NCI-H345 (cell line): ENCODE data around the gene PLCD3.

Experiments used
- DNase-seq: peaks from one replicate; lab custom pipeline; 2025; lab: John Stamatoyannopoulos, UW

Gene PLCD3

DNA sequence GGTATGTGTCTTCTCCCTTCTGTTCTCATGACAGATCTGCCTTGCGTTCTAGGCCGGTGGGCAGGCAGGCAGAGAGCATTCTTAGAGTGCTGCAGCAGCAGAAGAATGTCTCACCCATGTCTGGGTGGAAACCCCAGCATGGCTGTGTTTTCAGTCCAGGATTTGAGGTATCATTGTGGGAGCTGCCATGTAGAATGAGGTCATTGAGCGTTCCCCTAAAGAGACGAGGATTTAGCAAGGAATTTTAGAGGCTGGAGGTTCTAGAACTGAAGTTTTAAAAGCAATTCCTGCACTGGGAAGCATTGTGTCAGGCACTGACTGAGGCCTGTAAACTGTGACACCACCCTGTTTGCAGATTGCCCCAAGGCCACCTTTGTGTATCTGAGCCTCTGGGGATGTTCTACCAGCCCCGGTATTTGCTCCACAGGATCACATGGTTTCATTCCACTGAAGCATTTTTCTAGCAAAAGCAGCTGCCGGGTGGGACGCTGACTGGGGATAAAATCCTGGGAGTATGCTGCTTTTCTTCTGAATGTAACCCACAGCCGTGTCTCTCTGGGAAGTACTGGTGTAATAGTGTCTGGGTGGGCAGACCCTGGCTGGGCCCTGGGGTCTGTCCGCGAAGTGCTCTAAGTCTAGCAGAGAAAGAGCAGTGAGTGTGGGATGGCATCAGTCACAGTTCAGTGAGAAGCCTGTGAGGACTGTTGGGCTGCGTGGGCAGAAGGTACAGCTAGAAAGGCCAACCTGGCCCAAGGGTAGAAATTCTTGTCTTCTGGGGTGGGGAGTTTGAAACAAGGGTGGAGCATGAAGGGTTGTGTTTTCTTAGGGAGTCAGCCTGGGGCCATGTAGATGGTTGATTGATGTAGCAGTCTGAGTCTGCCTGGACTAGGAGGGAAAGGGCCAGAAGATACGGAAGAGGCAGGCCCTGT lies 30.2 kb downstream of the PLCD3 start:
- DNase-seq = no peak

DNA sequence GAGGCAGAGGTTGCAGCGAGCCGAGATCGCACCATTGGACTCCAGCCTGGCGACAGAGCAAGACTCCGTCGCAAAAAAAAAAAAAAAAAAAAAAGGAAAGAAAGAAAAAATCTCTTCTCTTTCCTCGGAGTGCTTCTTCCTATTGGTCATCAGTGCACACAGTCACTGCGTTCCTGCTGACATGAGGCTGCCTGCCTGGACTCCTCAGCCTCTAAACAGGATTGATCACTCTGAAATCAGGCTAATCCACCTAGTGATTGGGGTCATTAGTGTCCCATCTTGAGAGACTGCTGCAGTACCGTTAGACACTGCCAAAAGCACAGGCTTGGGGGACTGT lies 30.8 kb downstream of the PLCD3 start:
- no peak for DNase-seq

DNA sequence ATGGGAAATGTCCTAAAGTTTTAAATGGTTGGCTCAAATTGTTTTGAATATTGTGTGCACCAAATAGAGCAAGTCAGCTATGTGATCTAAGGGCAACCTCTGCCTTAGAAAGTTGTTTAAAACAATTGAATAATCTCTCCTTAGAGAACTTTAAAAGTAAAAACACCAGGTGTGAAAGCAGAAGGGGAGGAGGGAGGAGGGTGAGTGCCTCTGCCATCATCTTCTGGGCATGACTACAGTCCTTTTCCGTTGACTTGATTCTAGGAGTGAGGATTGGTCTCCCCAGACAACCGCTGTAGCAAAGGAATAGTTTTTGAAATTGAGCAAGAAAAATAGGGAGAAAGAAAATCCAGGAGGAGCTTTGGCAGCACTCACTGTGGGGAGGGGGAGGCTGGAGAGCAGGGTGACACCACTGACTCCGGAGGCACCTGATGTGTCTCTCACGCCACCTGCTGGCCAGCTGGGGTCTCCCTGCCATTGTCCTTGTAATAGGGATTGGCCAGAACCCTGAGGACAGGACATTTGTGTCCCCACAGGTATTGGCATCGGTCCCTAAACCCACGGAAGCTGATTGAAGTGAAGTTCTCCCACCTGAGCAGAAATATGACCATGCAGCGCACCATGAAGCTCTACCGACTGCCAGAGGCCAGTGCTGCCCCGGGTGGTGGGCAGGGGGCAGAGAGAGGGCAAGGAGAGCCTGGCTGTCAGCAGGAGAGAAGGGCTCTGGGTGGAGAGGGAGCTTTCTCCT lies 33.3 kb downstream of the PLCD3 start:
- DNase-seq = peak; percentile 80

DNA sequence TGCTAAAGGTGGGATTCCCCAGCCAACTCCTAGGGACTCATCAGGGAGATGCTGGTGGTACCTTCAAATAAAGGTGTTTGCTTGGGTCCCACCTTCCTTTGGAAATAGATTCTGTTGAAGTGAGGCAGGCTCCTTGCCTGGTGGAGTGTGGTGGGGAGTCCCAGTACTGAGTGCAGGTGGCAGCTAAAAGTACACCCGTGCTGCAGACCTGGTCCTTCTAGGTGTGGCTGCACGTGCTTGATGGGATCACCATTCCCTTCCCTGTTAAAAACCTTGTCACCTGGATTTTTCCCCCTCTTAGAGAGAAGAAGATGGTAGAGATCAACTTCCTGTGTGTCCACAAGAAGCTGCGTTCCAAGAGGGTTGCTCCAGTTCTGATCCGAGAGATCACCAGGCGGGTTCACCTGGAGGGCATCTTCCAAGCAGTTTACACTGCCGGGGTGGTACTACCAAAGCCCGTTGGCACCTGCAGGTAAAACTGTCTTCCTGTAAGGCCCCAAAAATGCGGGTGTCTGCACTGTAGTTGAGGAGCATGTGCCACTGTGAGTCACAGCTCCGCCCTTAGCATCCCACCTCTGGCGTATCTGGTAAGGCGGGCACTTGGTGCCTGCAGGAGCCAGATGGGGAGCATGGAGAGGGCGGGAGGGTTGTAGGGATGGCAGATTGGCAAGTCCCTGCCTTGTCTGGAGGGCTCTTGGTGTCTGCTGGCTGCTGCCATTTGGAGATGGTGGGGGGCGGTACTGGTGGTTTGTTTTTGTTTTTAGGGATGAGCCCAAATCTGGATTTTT lies 34.0 kb downstream of the PLCD3 start:
- no peak for DNase-seq

DNA sequence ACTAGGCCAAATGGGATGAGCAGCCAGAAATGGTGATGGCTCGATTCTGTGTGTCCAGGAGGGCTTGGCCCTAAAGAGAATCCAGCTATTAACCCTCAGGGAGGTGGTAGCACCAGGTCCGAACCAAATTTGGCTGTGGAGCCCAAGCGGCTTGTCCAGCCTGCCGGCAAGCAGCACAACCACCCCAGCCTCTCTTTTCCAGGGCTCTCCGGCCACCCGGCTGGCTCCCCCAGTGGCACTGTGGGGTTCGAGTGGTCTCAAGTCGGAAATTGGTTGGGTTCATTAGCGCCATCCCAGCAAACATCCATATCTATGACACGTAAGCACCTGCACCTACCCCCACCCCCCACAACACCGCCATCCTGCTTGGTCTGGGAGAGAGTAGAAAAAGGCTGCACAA lies 35.4 kb downstream of the PLCD3 start:
- no peak for DNase-seq

DNA sequence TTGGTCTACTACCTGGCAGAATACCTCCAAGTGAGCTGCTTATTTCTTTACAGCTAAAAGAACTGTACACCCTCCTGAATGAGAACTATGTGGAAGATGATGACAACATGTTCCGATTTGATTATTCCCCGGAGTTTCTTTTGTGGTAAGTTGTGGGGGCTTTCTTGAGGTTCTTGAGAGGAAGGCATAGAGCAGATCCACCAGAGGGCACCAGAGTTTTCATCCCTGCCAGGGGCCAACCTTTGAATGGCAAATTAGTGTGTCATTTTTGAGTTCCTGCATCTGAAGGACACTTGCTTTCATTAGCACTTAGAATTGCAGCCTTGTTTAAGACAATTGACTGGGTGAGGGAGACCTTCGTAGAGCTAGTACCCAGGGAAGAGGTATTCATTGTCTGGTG lies 36.2 kb downstream of the PLCD3 start:
- DNase-seq = no peak

DNA sequence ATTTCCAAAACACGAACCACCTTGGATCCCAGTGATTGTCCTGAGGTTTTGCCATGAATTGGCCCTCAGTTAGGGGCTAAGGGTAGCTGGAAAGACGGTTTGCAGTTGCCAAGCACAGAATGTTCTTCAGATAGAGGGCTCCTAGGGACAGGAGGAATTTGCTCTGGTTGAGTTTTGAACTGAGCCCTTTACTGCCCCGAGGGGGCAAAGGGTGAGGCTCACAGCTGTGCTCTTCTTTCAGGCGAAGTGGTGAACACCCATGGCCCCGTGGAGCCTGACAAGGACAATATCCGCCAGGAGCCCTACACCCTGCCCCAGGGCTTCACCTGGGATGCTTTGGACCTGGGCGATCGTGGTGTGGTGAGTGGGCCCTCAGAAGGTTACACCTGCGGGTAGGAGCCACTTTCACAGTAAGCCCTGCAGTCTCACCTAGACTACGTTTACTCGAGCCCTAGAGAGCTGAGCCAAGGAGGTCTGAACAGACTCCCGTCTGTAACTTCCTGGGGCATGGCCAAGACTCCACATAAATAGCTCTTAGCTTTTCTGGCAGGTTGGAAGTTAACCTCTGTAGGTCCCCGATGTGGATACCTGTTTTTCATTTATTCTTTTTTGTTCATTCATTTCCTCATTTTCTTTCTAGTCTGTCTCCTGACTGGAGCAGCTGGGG lies 38.7 kb downstream of the PLCD3 start:
- DNase-seq = no peak

DNA sequence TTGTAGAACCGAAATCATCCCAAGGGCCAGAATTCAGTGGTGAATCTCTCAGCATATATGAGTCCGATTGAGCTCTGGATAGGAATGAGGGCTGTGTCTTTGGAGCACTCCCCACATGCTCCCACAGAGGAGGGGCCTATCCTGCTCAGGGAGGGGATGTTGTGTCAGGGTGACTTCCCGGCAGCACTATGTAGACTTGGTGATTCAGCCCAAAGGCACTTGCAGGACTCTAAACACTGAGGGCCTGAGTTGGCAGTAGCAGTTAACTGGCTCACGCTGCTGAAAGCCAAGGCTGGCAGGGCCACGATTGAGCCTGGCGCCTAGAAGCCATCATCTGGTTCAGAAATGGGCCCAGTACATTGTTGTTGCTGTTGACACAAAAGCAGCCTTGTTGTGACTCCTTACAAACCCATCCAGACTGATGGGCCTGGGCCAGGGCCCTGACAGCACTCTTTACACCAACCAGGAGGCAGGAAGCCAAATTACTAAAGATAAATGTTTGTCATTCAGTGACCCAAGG lies 39.3 kb downstream of the PLCD3 start:
- no peak for DNase-seq

DNA sequence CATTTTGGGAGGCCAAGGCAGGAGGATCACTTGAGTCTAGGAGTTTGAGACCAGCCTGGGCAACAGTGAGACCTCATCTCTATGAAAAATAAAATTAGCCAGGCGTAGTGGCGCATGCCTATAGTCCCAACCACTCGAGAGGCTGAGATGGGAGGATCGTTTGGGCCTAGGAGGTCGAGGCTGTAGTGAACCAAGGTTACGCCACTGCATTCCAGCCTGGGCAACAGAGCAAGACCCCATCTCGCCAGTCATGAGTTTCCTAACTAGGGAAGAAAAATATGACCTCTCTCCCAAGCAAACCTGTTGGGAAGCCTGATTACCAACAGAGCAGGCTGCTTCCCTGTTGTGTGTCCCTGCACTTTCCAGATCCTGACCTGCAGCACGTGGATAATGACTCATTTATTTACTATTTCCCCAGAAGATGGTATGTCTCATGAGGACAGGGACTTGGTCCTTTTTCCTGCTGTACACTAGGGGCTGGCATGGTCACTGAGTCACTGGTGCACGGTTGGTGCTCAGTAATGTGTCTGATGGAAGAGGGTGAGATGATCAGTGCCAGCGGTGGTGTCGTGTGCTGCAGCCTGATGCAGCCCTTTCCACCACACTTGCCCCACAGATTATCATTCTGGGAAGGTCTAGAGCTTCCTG lies 40.4 kb downstream of the PLCD3 start:
- DNase-seq = no peak

DNA sequence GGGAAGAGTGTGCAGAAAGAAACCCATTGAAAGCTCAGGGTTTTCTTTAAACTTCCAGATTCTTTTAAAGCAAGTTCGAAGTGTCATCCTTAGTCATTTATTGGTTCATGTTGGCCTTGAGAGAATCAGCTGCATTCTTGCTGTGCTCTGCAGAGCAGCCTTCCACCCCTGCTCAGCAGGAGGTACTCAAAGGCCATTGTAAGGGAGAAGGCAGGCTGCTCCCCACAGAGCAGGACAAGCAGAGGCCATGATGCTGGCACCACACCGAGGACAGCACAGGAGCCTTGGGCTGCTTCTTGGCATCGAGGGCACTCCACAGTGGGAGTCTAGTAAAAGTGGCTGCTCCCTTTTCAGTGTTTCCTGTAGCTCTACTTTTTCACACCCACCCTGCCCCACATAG lies 41.6 kb downstream of the PLCD3 start:
- DNase-seq = no peak

DNA sequence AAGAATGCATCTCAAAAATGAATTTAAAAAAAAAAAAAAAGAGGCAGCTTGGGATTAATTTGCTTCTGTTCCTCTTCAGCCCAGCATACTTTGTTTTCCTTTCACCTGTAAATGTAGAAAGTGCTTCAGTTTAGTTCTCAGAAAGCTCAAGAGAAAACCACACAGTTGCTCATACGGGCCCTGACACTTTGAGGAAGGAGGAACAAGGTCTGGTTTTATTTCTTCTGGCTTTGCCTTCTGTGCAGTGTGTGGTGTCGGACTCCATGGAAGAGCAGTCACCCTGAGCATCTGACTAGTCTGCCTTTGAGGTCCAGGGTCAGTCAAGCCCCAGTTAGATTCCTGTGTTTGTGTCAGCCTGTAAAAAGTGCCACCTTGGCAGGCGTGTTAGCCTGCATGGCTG lies 43.6 kb downstream of the PLCD3 start:
- no peak for DNase-seq

DNA sequence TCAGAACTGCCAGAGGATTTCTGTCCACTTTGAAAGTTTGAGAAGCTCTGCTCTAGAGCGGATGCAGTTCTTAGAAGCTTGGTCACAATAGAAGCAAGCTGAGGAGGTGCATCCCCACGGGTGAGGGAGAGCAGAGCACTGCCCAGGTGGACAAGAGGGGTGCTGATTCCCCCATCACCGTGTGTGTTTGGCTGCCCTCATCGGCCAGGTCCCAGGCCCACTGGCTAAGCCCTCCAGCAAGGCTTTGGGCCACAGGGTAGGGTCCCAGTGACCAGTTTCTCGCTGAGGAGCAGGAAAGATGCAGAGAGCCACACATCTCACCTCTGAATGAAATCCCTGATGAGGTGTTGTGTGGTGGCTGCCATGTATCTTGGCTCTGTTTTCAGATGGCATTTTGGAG lies 44.3 kb downstream of the PLCD3 start:
- DNase-seq = no peak

DNA sequence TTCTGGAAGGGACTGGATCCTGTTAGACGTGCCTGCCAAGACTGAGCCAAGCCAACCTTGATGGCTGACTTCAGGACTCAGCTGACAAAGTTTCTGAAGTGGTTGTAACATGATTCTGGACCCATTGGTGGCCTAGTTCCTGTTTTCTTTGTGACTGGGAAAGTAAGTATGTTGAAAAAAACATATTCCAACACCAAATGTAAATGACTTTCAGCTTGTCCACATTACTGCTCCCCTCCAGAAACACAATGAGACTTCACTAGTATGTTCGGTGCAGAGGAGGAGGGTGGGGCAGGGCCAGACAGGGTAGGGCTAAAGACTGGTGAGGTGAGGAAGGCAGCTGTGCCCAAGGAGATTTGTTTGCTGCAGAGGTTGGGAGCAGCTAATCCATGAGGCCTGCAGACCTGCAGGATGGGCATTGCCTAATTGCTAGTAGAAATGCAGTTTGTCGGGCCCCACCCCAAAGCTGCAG lies 44.8 kb downstream of the PLCD3 start:
- no peak for DNase-seq

DNA sequence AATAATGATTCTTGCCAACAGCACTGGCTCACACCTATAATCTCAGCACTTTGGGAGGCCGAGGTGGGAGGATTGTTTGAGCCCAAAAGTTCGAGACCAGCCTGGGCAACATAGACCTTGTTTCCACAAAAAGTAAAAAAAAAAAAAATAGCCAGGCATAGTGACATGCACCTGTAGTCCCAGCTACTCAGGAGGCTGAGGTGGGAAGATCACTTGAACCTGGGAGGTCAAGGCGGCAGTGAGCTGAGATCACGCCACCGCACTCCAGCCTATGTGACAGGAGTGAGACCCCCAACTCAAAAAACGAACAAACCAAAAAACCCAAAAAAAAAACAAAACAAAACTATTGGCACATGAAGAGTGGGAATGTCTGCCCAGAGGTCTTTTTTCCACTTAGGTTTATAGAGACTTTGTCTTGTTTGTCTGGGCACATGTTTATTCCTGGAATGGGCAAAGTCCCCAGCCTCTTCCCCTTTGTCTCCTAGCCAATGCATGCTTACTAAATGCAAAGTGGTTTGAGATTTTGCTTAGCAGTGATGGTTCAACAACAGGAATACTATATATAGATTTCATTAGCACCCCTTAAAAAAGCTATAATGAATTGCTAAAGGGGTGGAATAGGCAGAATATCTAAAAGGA lies 45.3 kb downstream of the PLCD3 start:
- DNase-seq = no peak

DNA sequence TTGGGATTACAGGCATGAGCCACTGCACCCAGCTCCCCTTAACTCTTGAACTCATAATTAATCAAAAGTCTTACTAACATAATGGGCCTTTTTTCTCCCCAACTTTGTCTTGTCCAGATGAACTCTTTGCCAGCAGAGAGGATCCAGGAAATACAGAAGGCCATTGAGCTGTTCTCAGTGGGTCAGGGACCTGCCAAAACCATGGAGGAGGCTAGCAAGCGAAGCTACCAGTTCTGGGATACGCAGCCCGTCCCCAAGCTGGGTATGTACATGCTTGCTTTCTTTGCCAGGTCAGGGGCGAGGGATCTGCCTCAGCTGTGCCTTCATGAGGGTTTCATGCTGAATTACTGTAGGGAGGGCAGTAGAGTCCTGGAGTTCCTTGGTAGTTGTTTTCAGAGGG lies 45.9 kb downstream of the PLCD3 start:
- DNase-seq = no peak

DNA sequence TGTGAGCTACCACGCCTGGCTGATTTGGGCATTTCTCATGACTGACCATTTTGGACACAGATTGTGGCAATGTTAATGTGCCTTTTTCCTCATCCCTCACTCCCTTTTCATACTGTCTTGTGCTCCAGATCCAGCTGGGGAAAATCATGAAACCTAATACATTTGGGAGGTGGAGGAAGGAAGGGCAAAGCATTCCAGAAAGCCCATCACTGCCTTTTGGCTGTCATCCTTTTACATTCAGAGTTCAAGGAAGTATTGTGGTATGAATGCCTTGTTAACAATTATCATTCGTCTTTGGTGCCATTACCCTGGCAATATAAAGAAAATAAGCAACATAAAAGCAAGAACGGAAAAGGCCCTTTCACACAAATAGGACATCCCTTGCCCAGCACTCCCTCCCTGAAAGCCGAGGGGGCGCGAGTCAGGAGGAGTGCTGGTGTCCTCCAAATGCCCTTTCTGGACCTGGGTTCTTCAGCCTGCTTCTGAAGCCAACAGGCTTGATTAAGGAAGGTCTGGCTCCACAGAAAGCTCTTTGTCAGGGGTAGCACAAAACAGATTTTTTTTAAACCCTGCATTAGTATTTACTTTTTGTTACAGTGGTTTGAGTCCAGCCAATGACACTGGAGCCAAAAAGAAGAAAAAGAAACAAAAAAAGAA lies 51.1 kb downstream of the PLCD3 start:
- DNase-seq = no peak

DNA sequence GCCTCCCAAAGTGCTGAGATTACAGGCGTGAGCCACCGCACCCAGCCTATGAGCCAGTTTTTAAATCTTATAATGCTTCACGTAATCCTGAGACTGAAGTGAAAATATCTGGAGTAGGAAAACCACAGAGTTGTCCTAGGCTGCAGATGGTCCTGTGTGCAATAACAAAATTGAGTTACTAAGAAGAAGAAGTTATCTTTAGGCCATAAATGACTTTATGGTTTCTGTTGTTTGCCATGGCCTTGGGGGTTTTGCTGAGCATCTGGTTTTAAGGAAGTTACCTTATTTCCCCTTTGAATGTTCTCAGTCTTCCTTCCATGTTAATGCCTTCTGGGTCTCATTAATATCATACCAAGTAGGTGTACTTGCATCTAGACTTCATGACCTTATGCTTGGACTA lies 54.7 kb downstream of the PLCD3 start:
- no peak for DNase-seq

DNA sequence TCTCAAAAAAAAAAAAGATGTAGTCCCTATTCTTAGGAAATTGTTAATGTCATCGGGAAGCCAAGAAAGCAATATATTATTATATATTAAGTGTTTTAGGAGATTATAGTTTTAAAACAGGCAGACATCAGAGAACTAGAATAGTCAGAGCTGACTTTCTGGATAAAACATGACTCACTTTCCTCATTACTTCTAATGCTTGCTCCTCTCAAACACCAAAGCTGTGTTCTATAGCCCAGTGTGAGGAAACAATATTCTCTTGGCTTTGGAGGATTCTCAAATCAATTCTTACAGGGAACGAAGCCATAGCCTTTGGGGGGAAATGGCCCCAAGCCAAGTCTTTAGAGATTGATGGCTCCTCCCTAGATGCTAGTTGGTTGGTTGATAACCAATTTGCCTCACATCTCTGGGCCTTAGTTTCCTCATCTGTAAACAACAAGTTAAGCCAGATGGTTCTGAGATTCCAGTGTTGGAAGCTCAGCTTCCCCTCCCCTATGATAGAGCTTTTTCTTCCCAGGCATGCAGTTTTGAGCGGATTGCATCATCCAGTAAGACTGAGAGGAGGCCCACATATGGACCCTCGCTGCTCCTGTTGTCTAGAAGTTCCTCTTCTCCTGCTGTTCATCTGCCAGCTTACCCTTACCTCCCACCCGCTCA lies 58.8 kb downstream of the PLCD3 start:
- DNase-seq = no peak

DNA sequence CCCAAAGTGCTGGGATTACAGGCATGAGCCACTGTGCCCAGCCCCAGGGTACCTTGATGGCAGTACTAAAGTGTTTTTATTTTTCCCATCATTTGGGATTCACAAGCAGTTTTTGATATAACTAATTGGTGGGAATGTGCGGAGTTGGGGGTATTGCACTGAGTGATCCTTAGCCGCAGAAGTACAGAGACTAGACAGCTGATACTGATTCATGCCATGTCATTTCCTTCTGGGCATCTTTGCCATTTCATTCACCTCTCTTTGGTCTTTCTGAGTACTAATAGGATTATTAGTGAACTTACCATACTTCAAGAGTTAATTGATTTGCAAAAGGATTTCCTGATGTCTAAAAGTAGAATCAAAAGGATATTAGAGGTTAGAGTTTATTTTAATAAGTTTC lies 61.5 kb downstream of the PLCD3 start:
- no peak for DNase-seq

DNA sequence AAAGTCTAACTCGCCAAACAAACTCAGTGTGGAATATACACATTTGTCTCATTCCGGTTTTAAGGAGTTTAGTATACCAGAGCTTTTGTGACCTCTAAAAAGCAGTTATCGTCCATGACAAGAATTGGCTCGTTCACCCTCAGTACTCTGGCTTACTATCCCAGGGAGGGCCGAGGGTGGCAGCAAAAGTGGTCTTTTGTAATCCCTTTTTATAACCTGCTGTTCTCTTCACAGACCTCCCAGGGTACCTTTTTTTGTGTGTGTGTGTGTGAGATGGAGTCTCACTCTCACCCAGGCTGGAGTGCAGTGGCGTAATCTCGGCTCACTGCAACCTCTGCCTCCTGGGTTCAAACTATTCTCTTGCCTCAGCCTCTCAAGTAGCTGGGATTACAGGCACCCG lies 62.3 kb downstream of the PLCD3 start:
- DNase-seq = no peak
